ENCODE data around the gene GJC3. TPM values are rescaled to one million over a fixed set of nuclear protein-coding genes. Genes with fewer than 3 reads are reported as not detected.
"Not testable (repeated sequence)": the region's sequence is repeated elsewhere in the genome, so short reads cannot be mapped to it uniquely, and the experiment has no call there.

GJC3 gene
- total RNA-seq, 1 donor from 2014 or later, result 0.54 TPM

- Mint-ChIP-seq H3K36me3 (peaks cover 20% of the 10 kb centered on the region), H3K4me3 (no peak overlapping the region), H3K27me3 (ENCODE audit: low read depth) (no peaks in the 10 kb centered on the region), H3K9me3 (peaks cover 19% of the 10 kb centered on the region), H3K27ac (no peak overlapping the region), H3K4me1 (peaks cover under 1% of the 10 kb centered on the region)
- DNase-seq (ENCODE audit: low spot score in 2 of 2, unreplicated experiment in 2 of 2), result no peak
- TF ChIP-seq, protein P1, sequence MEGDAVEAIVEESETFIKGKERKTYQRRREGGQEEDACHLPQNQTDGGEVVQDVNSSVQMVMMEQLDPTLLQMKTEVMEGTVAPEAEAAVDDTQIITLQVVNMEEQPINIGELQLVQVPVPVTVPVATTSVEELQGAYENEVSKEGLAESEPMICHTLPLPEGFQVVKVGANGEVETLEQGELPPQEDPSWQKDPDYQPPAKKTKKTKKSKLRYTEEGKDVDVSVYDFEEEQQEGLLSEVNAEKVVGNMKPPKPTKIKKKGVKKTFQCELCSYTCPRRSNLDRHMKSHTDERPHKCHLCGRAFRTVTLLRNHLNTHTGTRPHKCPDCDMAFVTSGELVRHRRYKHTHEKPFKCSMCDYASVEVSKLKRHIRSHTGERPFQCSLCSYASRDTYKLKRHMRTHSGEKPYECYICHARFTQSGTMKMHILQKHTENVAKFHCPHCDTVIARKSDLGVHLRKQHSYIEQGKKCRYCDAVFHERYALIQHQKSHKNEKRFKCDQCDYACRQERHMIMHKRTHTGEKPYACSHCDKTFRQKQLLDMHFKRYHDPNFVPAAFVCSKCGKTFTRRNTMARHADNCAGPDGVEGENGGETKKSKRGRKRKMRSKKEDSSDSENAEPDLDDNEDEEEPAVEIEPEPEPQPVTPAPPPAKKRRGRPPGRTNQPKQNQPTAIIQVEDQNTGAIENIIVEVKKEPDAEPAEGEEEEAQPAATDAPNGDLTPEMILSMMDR (IDR thresholded peaks at IDR 0.05; ENCODE audit: unreplicated experiment), result no peak
Measured at GRCh38 chr7:99893280-99893679, 36.1 kb downstream of the GJC3 start.

GRCh38 chr7:99890348-99890747 lies 39.1 kb downstream of the GJC3 start:
- H3K4me1 Mint-ChIP-seq; H3K4me3 Mint-ChIP-seq; H3K27me3 Mint-ChIP-seq (ENCODE audit: low read depth); DNase-seq (ENCODE audit: low spot score in 2 of 2, unreplicated experiment in 2 of 2); H3K27ac Mint-ChIP-seq: not testable (repeated sequence)
- Mint-ChIP-seq H3K9me3 (peaks cover 30% of the 10 kb centered on the region), H3K36me3 (peaks cover 30% of the 10 kb centered on the region)

GRCh38 chr7:99888366-99888765 lies 41.1 kb downstream of the GJC3 start:
- H3K4me1 Mint-ChIP-seq; H3K4me3 Mint-ChIP-seq; H3K27me3 Mint-ChIP-seq (ENCODE audit: low read depth); H3K27ac Mint-ChIP-seq; DNase-seq (ENCODE audit: low spot score in 2 of 2, unreplicated experiment in 2 of 2): not testable (repeated sequence)
- Mint-ChIP-seq H3K36me3 (peaks cover 40% of the 10 kb centered on the region), H3K9me3 (peaks cover 39% of the 10 kb centered on the region)

DNA sequence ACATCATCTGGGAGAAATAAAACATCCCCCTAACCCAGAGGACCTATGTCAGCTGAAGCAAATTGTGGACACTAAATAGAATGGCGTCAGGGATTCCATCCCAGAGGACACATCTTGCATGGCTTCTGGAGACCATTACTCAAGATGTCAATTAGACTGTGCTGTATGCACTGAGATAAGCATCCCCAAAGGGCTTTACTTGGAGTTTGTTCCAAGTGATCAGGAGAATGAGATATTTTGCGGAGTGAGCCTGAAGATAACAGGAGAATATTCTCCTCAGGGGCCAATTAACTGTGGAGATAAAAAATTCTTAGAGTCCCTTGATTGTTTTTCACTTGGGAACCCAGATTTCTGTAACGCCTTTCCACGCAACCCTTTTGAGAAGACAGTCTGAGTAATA lies 48.0 kb downstream of the GJC3 start:
- Mint-ChIP-seq H3K4me3 (no peak overlapping the region), H3K36me3 (peaks cover 17% of the 10 kb centered on the region), H3K9me3 (peaks cover 22% of the 10 kb centered on the region), H3K4me1 (no peaks in the 10 kb centered on the region), H3K27me3 (ENCODE audit: low read depth) (peaks cover 3% of the 10 kb centered on the region), H3K27ac (no peak overlapping the region)
- no peak for DNase-seq (ENCODE audit: low spot score in 2 of 2, unreplicated experiment in 2 of 2)
- TF ChIP-seq, protein P1 (IDR thresholded peaks at IDR 0.05; ENCODE audit: unreplicated experiment), result no peak

GRCh38 chr7:99876933-99877332 lies 52.5 kb downstream of the GJC3 start, which contains the start of gene OR2AE1:
TSS of gene OR2AE1 (minus strand) at chr7:99877033. CDS start at chr7:99877033, 0 bp downstream.
- H3K4me1 Mint-ChIP-seq, result no peaks in the 10 kb centered on the region
- DNase-seq (ENCODE audit: low spot score in 2 of 2, unreplicated experiment in 2 of 2), result no peak
- TF ChIP-seq, protein P1 (IDR thresholded peaks at IDR 0.05; ENCODE audit: unreplicated experiment), result no peak
- H3K27ac Mint-ChIP-seq, result no peak within 1 kb of the TSS
- H3K27me3 Mint-ChIP-seq (ENCODE audit: low read depth), result no peaks in the 10 kb centered on the region
- H3K36me3 Mint-ChIP-seq, result no peaks in the 10 kb centered on the region
- no peaks in the 10 kb centered on the region for H3K9me3 Mint-ChIP-seq
- H3K4me3 Mint-ChIP-seq, result no peak within 1 kb of the TSS

GRCh38 chr7:99876491-99876890 lies 52.9 kb downstream of the GJC3 start:
- Mint-ChIP-seq H3K4me3 (no peak overlapping the region), H3K9me3 (no peaks in the 10 kb centered on the region), H3K4me1 (no peaks in the 10 kb centered on the region), H3K27me3 (ENCODE audit: low read depth) (no peaks in the 10 kb centered on the region), H3K27ac (no peak overlapping the region), H3K36me3 (no peaks in the 10 kb centered on the region)
- no peak for DNase-seq (ENCODE audit: low spot score in 2 of 2, unreplicated experiment in 2 of 2)
- TF ChIP-seq, protein P1 (IDR thresholded peaks at IDR 0.05; ENCODE audit: unreplicated experiment), result no peak

Other genes starting within 250 kb of the GJC3 start
- 9.0 to 10.1 TPM (median 9.2 TPM) in 3 replicates for gene CYP3A5, start 249.6 kb downstream of the GJC3 start, total RNA-seq
- 0.33 TPM in 1 of 3 replicates, not detected in the others for gene CYP3A7, start 194.4 kb downstream of the GJC3 start, total RNA-seq
- gene CYP3A4, start 145.4 kb downstream of the GJC3 start, total RNA-seq, result not detected in 3 replicates
- gene CYP3A43, start 101.6 kb downstream of the GJC3 start, total RNA-seq, result 0.40 TPM in 1 of 3 replicates, not detected in the others
- gene OR2AE1, start 52.6 kb downstream of the GJC3 start, total RNA-seq, result 0.20 to 0.63 TPM (median 0.24 TPM) in 3 replicates
- 13.1 to 14.1 TPM (median 13.6 TPM) in 3 replicates for gene TRIM4, start 10.1 kb downstream of the GJC3 start, total RNA-seq
- gene AZGP1, start 46.4 kb upstream of the GJC3 start, total RNA-seq, result 0.27 to 0.56 TPM in 2 of 3 replicates, not detected in the other
- gene ZKSCAN1, start 86.0 kb upstream of the GJC3 start, total RNA-seq, result 143 to 149 TPM (median 143 TPM) in 3 replicates
- gene ZSCAN21, start 120.2 kb upstream of the GJC3 start, total RNA-seq, result 17.0 to 17.6 TPM (median 17.4 TPM) in 3 replicates
- gene ZNF3, start 152.1 kb upstream of the GJC3 start, total RNA-seq, result 78.6 to 85.9 TPM (median 81.1 TPM) in 3 replicates
- 96.4 to 103 TPM (median 97.7 TPM) in 3 replicates for gene COPS6, start 159.3 kb upstream of the GJC3 start, total RNA-seq
- 170 to 172 TPM (median 171 TPM) in 3 replicates for gene MCM7, start 171.8 kb upstream of the GJC3 start, total RNA-seq
- 23.5 to 26.8 TPM (median 25.6 TPM) in 3 replicates for gene AP4M1, start 172.0 kb upstream of the GJC3 start, total RNA-seq
- 63.7 to 68.8 TPM (median 66.2 TPM) in 3 replicates for gene TAF6, start 189.7 kb upstream of the GJC3 start, total RNA-seq
- 26.1 to 27.9 TPM (median 27.4 TPM) in 3 replicates for gene CNPY4, start 190.0 kb upstream of the GJC3 start, total RNA-seq
- gene MBLAC1, start 197.3 kb upstream of the GJC3 start, total RNA-seq, result 2.9 to 3.5 TPM (median 2.9 TPM) in 3 replicates
- gene LAMTOR4, start 219.3 kb upstream of the GJC3 start, total RNA-seq, result 97.2 to 109 TPM (median 105 TPM) in 3 replicates
- 22.0 to 23.6 TPM (median 23.3 TPM) in 3 replicates for gene TRAPPC14, start 229.1 kb upstream of the GJC3 start, total RNA-seq
- gene GAL3ST4, start 239.0 kb upstream of the GJC3 start, total RNA-seq, result 9.4 to 10.1 TPM (median 9.4 TPM) in 3 replicates
- gene GPC2, start 247.8 kb upstream of the GJC3 start, total RNA-seq, result 49.8 to 50.6 TPM (median 50.0 TPM) in 3 replicates
- 0.94 to 1.9 TPM (median 1.4 TPM) in 3 replicates for gene STAG3, start 248.3 kb upstream of the GJC3 start, total RNA-seq